HFFc6 (cell line): Measurements from ENCODE around the gene SBK3. TPM values are rescaled to one million over a fixed set of nuclear protein-coding genes. Genes with fewer than 3 reads are reported as not detected.
"Not testable (repeated sequence)": the region's sequence is repeated elsewhere in the genome, so short reads cannot be mapped to it uniquely, and the experiment has no call there.

ENCODE experiments used
- DNase-seq: peaks from one replicate; pipeline ENCODE4 v3.0.0-alpha.2; 2018
- H3K27ac Mint-ChIP-seq: 2 replicates; pipeline ENCODE4 v1.8.0; 2020; ENCODE audit warnings: mild to moderate bottlenecking, mixed read lengths
- H3K27me3 Mint-ChIP-seq: 2 replicates; pipeline ENCODE4 v1.8.0; 2021; ENCODE audit warnings: mild to moderate bottlenecking, moderate library complexity, mixed read lengths; ENCODE audit not compliant: insufficient read depth
- H3K36me3 Mint-ChIP-seq: 2 replicates; pipeline ENCODE4 v1.8.0; 2021; ENCODE audit warnings: low read depth, mixed read lengths
- H3K4me1 Mint-ChIP-seq: 2 replicates; pipeline ENCODE4 v1.8.0; 2020; ENCODE audit warnings: low read depth, mixed read lengths
- H3K4me3 Mint-ChIP-seq: 2 replicates; pipeline ENCODE4 v1.8.0; 2020; ENCODE audit warnings: mild to moderate bottlenecking, moderate library complexity, mixed read lengths
- H3K9me3 Mint-ChIP-seq: 2 replicates; pipeline ENCODE4 v1.8.0; 2020; ENCODE audit warnings: mild to moderate bottlenecking, mixed read lengths
- CTCF ChIP-seq: fragments of 200-600 bp; sonication (generic); IDR thresholded peaks from 2 replicates; pipeline ENCODE4 v1.5.0; 2021; ENCODE audit warnings: antibody characterized with exemption, mild to moderate bottlenecking
- total RNA-seq, 6 experiments: library from RNA; stranded (reverse); fragmentation: NEBNext Ultra II Directional; extraction: Animal tissue kit (Norgen Biotek cat#: 25700); gene quantifications; 2 replicates in 1 of 6; 3 replicates in 5 of 6; pipeline ENCODE4 v1.2.3, GENCODE V29; 2021

The SBK3 gene
- total RNA-seq, 6 experiments from 2014 or later = not detected

GRCh38 chr19:55578031-55578760 is 32.9 kb upstream of the SBK3 start:
- Mint-ChIP-seq H3K27ac (no peak overlapping the region), H3K9me3 (no peaks in the 10 kb centered on the region), H3K36me3 (peaks cover 22% of the 10 kb centered on the region), H3K4me1 (peaks cover 14% of the 10 kb centered on the region), H3K27me3 (peaks cover 4% of the 10 kb centered on the region), H3K4me3 (no peak overlapping the region)
- no peak for DNase-seq
- TF ChIP-seq CTCF = no peak

- H3K27ac Mint-ChIP-seq = no peak overlapping the region
- DNase-seq = no peak
- no peak for TF ChIP-seq CTCF
- H3K4me3 Mint-ChIP-seq = no peak overlapping the region
- peaks cover 22% of the 10 kb centered on the region for H3K36me3 Mint-ChIP-seq
- H3K9me3 Mint-ChIP-seq = no peaks in the 10 kb centered on the region
- peaks cover 4% of the 10 kb centered on the region for H3K27me3 Mint-ChIP-seq
- peaks cover 9% of the 10 kb centered on the region for H3K4me1 Mint-ChIP-seq
These were observed 31.4 kb upstream of the SBK3 start for GRCh38 chr19:55576746-55577145.

GRCh38 chr19:55573929-55574328 is 28.6 kb upstream of the SBK3 start:
- DNase-seq, H3K27me3 Mint-ChIP-seq, H3K27ac Mint-ChIP-seq, H3K4me1 Mint-ChIP-seq, H3K9me3 Mint-ChIP-seq, H3K4me3 Mint-ChIP-seq: not testable (repeated sequence)
- H3K36me3 Mint-ChIP-seq = peaks cover 16% of the 10 kb centered on the region; the same call in 1 of the 2 replicates

GRCh38 chr19:55569477-55569876 is 24.1 kb upstream of the SBK3 start:
- not testable (repeated sequence) for H3K36me3 Mint-ChIP-seq, H3K9me3 Mint-ChIP-seq, H3K4me1 Mint-ChIP-seq, H3K4me3 Mint-ChIP-seq, H3K27me3 Mint-ChIP-seq, DNase-seq, H3K27ac Mint-ChIP-seq

- H3K36me3 Mint-ChIP-seq = no peaks in the 10 kb centered on the region
- H3K9me3 Mint-ChIP-seq = no peaks in the 10 kb centered on the region
- H3K27ac Mint-ChIP-seq = no peak overlapping the region
- H3K4me3 Mint-ChIP-seq = no peak overlapping the region
- no peak for DNase-seq
- H3K4me1 Mint-ChIP-seq = no peaks in the 10 kb centered on the region
- peaks cover 11% of the 10 kb centered on the region for H3K27me3 Mint-ChIP-seq
- no peak for TF ChIP-seq CTCF
These were observed 22.5 kb upstream of the SBK3 start for GRCh38 chr19:55567708-55568328.

GRCh38 chr19:55566823-55567222 is 21.5 kb upstream of the SBK3 start:
- H3K27me3 Mint-ChIP-seq = peaks cover 11% of the 10 kb centered on the region
- no peaks in the 10 kb centered on the region for H3K4me1 Mint-ChIP-seq
- no peak overlapping the region for H3K4me3 Mint-ChIP-seq
- no peak overlapping the region for H3K27ac Mint-ChIP-seq
- no peak for TF ChIP-seq CTCF
- DNase-seq = no peak
- no peaks in the 10 kb centered on the region for H3K9me3 Mint-ChIP-seq
- no peaks in the 10 kb centered on the region for H3K36me3 Mint-ChIP-seq
